GM10266 (cell line): ENCODE results near the gene PTPN1.

Source experiments
- DNase-seq: peaks from one replicate; pipeline ENCODE4 v3.0.0; 2012; ENCODE audit errors: extremely low spot score
- TF ChIP-seq, protein P1 (sequence below): IDR thresholded peaks from 2 replicates; pipeline ENCODE4 v1.5.1; 2012; ENCODE audit warnings: mild to moderate bottlenecking, low read depth; ENCODE audit not compliant: control insufficient read depth, insufficient read depth; ENCODE audit errors: missing control alignments

The PTPN1 gene

DNA sequence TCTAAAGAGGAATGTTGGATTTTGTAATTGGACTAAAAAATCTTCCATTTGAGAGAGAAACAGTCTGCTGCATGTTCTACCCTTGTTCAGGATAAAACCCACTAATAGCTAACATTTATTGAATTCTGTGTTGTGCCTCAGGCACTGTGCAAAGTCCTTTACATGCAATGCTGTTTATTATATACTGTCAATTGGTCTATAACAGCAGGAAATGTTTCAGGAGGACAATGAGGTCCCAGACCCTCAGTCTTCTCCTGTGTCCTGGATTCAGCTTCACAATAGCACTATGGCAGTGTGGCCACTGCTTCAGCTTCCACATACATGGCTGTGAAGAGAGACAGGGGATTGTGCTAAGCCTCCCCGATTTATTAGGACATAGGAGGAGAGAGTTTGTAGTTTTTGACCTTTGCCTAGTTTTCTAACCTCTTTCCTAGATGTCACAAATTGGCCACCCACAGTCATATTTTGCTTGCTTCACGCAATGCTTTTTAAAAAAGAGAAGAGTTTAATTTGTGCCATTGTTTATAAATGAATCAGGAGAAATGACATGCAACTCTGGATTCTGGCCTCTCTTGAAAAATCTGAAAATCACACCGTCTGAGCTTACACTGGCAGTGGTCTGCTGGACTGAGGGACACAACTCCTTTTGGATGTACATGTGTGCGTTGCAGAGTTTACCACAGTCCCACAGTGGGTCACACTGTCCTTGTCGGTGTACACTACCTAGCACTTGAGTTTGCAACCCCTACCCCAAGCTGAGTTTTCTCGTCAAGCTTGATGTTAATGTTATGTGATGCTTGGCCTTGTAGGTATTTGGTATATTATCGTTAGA is 11.3 kb downstream of the PTPN1 start:
- no peak for DNase-seq
- TF ChIP-seq, protein P1, sequence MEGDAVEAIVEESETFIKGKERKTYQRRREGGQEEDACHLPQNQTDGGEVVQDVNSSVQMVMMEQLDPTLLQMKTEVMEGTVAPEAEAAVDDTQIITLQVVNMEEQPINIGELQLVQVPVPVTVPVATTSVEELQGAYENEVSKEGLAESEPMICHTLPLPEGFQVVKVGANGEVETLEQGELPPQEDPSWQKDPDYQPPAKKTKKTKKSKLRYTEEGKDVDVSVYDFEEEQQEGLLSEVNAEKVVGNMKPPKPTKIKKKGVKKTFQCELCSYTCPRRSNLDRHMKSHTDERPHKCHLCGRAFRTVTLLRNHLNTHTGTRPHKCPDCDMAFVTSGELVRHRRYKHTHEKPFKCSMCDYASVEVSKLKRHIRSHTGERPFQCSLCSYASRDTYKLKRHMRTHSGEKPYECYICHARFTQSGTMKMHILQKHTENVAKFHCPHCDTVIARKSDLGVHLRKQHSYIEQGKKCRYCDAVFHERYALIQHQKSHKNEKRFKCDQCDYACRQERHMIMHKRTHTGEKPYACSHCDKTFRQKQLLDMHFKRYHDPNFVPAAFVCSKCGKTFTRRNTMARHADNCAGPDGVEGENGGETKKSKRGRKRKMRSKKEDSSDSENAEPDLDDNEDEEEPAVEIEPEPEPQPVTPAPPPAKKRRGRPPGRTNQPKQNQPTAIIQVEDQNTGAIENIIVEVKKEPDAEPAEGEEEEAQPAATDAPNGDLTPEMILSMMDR: no peak

DNA sequence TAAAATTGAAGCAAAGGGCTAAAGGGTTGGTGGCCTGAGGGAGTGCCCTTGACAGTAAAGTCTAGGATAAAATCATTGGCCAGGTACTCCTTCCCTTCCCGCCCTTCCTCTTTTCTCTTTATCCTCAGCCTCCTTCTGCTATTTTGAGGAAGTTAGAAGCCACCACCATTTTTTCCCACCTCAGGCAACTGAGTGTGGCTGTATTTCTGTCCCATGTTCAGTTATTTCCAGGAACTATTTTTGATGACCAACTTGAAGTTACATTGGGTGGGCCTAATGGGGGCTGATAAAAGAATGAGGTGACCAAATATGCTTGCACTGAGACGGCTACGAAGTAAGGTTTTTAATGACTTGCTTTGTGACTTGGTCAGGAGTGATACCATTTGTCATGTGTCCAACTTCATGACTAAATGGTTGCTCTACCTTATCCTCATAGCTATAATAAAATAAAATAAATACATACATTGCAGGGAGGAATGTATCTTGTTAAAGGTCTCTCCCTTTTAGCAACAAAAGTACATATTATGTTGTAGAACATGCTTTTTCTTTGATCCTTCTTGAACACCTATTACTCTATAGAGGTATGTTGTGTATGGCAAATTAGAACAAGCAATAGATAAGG is 12.0 kb downstream of the PTPN1 start:
- TF ChIP-seq, protein P1: no peak
- DNase-seq: no peak

DNA sequence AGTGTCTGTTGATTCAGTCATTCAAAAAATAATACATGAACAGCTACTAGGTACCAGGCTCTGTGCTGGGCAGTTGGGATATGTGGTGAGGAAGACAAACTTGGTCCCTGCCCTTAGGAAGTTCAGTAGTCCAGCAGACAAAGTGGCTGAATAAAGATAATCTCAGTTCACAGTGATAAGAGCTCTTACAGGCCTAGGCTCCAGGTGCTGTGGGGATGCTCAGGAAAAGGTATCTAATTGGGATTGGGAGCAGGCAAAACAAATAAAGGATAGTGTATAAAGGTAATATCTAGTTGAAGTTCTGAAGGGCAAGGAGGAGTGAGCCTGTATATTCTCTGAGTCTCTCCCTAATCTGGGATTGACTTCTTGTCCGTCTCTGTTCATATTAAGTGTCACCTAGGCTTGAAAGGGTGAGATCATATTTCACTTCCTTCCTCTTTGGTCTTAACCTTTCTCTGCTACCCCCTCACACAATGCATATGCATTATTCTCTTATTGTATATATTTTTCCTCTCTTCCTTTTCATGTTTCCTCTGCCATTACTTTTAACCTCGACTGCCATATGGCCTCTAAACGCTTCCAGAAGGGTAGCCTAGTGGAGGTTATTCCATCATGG is 13.5 kb downstream of the PTPN1 start:
- TF ChIP-seq, protein P1: no peak
- DNase-seq: no peak

- TF ChIP-seq, protein P1: no peak
- DNase-seq: no peak
Observed at GRCh38 chr20:50525681-50526080, 15.5 kb downstream of the PTPN1 start.

DNA sequence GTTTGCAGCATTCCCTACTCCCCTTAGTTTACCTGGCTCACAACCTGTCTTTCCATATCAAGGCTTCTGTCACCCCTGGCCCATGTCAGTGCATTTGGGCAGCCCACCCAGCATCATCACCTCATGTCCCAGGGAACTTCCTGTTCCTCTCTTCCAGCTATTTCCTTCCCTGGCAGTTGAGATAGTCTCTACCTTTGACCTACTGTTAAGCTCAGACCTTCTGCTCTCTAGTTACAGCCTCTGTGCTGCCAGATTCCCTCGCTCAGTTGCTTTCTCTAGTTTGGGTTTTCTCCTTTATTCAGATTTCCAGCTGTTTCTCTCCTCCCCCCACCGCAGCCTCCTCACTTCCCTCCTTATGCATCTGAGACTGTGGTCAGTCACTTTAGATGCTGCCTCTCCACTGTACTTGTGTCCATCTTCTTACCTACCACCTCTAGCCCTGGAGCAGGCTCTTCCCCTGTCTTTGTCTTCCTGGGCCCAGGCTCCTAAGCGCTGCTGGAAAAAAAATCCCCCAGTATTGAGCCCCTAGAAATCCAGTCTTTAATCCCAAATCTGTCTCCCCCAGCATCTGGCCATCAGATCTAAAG is 16.3 kb downstream of the PTPN1 start:
- TF ChIP-seq, protein P1: no peak
- no peak for DNase-seq

- no peak for DNase-seq
Observed at GRCh38 chr20:50527068-50527605, 17.0 kb downstream of the PTPN1 start.

More at GRCh38 chr20:50527068-50527605, 17.0 kb downstream of the PTPN1 start:
- TF ChIP-seq, protein P1: no peak
